OCI-LY7 (cell line): ENCODE data around the gene KLF11. TPM values are rescaled to one million over a fixed set of nuclear protein-coding genes. Genes with fewer than 3 reads are reported as not detected.
"Not testable (repeated sequence)": the region's sequence is repeated elsewhere in the genome, so short reads cannot be mapped to it uniquely, and the experiment has no call there.

Experiments
- BruUV-seq: library from RNA; stranded (reverse); fragments of 400-500 nt; replicated peaks from 2 replicates; lab custom pipeline; 2021; lab: Mats Ljungman, UMichigan
- CTCF ChIA-PET: fragments of 300-600 bp; sonication (Branson Sonifier 250); formaldehyde crosslinking; loops from one replicate; lab custom pipeline; 2022; ENCODE audit warnings: antibody characterized with exemption; ENCODE audit not compliant: unreplicated experiment; lab: Charles Lee
- POLR2A ChIA-PET: fragments of 300-600 bp; sonication (Branson Sonifier 250); formaldehyde crosslinking; loops from one replicate; lab custom pipeline; 2022; ENCODE audit warnings: antibody characterized with exemption; lab: Charles Lee
- DNase-seq: peaks from one replicate; pipeline ENCODE4 v3.0.0-alpha.2; 2015; ENCODE audit warnings: low spot score
- H2AFZ ChIP-seq: fragments of 200-600 bp; sonication (generic), shearing (Covaris generic); 2 replicates; pipeline ENCODE4 v1.6.1; 2014; ENCODE audit warnings: mild to moderate bottlenecking, antibody characterized with exemption, low read length, moderate library complexity
- H3K27ac ChIP-seq: fragments of 200-600 bp; sonication (generic); 2 replicates; pipeline ENCODE4 v1.5.1; 2014; ENCODE audit warnings: mixed run types, low read depth, mild to moderate bottlenecking, moderate library complexity, low read length, inconsistent platforms; ENCODE audit not compliant: poor library complexity, severe bottlenecking
- H3K36me3 ChIP-seq: fragments of 200-600 bp; sonication (generic); 2 replicates; pipeline ENCODE4 v1.6.1; 2014; ENCODE audit warnings: mild to moderate bottlenecking, antibody characterized with exemption, low read length, moderate library complexity, mixed read lengths; ENCODE audit not compliant: insufficient read depth
- H3K4me1 ChIP-seq: fragments of 200-600 bp; sonication (generic); 2 replicates; pipeline ENCODE4 v1.5.1; 2014; ENCODE audit warnings: mild to moderate bottlenecking, low read length; ENCODE audit not compliant: insufficient read depth, poor library complexity, severe bottlenecking
- H3K4me2 ChIP-seq: fragments of 200-600 bp; sonication (generic); 2 replicates; pipeline ENCODE4 v1.6.1; 2014; ENCODE audit warnings: mild to moderate bottlenecking, low read length
- H3K4me3 ChIP-seq: fragments of 200-600 bp; sonication (generic); 2 replicates; pipeline ENCODE4 v1.5.1; 2014; ENCODE audit warnings: mild to moderate bottlenecking, low read depth, low read length; ENCODE audit not compliant: poor library complexity, severe bottlenecking
- H3K79me2 ChIP-seq: fragments of 200-600 bp; sonication (generic); 2 replicates; pipeline ENCODE4 v1.6.1; 2016; ENCODE audit warnings: low read depth, mild to moderate bottlenecking, low read length, moderate library complexity, mixed read lengths; ENCODE audit not compliant: insufficient read depth
- H3K9me2 ChIP-seq: fragments of 200-600 bp; sonication (generic); 2 replicates; pipeline ENCODE4 v1.6.1; 2016; ENCODE audit warnings: mild to moderate bottlenecking, low read length, mixed read lengths; ENCODE audit not compliant: insufficient read depth
- H3K9me3 ChIP-seq: fragments of 200-600 bp; sonication (generic); 2 replicates; pipeline ENCODE4 v1.6.1; 2014; ENCODE audit warnings: mild to moderate bottlenecking, mixed run types, low read length, mixed read lengths
- H4K20me1 ChIP-seq: fragments of 200-600 bp; sonication (generic); 2 replicates; pipeline ENCODE4 v1.6.1; 2014; ENCODE audit warnings: mild to moderate bottlenecking, antibody characterized with exemption, low read length, moderate library complexity, mixed read lengths; ENCODE audit not compliant: insufficient read depth
- EZH2phosphoT487 ChIP-seq: fragments of 200-600 bp; sonication (generic); IDR thresholded peaks from 2 replicates; pipeline ENCODE4 v1.6.1; 2018; ENCODE audit warnings: low read depth, borderline replicate concordance, mild to moderate bottlenecking, mixed run types, antibody characterized with exemption, low read length, moderate library complexity, mixed read lengths
- intact Hi-C: fragments of 100-400 bp; cut with micrococcal nuclease; formaldehyde crosslinking; loops from one replicate; pipeline ENCODE4 v1.10.0; 2022; ENCODE audit not compliant: unreplicated experiment
- total RNA-seq, 2 experiments: library from RNA; depleted of rRNA in 1 of 2; stranded (reverse); fragments of >200 nt in 1 of 2; shearing (Covaris generic) in 1 of 2; gene quantifications; 2 replicates each; pipeline ENCODE4 v1.2.3, GENCODE V29; 2014 to 2022
- TF ChIP-seq, protein P1 (sequence below): fragments of 200-600 bp; sonication (generic); conservative IDR thresholded peaks from 2 replicates; pipeline ENCODE4 v1.5.1; 2014; ENCODE audit warnings: mild to moderate bottlenecking, antibody characterized with exemption, low read length, moderate library complexity, mixed read lengths

The KLF11 gene
- total RNA-seq, 2 experiments from 2014 or later, result 6.5 to 14.9 TPM

DNA sequence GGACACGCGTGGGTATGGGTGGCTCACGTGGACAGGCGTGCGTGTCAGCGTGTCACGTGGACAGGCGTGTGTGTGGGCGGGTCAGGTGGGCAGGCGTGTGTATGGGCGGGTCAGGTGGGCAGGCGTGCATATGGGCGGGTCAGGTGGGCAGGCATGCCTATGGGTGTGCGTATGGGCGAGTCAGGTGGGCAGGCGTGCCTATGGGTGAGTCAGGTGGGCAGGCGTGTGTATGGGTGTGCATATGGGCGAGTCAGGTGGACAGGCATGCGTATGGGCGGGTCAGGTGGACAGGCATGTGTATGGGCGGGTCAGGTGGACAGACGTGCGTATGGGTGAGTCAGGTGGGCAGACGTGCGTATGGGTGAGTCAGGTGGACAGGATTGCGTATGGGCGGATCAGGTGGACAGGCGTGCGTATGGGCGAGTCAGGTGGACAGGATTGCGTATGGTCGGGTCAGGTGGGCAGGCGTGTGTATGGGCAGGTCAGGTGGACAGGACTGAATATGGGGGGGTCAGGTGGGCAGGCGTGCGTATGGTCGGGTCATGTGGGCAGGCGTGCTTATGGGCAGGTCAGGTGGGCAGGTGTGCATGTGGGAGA is 30.9 kb upstream of the KLF11 start:
- H2AFZ ChIP-seq, intact Hi-C loops, H4K20me1 ChIP-seq, H3K36me3 ChIP-seq, H3K4me3 ChIP-seq, BruUV-seq, H3K4me2 ChIP-seq, H3K79me2 ChIP-seq, POLR2A ChIA-PET, H3K4me1 ChIP-seq, DNase-seq, CTCF ChIA-PET, H3K27ac ChIP-seq, H3K9me2 ChIP-seq, H3K9me3 ChIP-seq: not testable (repeated sequence)

DNA sequence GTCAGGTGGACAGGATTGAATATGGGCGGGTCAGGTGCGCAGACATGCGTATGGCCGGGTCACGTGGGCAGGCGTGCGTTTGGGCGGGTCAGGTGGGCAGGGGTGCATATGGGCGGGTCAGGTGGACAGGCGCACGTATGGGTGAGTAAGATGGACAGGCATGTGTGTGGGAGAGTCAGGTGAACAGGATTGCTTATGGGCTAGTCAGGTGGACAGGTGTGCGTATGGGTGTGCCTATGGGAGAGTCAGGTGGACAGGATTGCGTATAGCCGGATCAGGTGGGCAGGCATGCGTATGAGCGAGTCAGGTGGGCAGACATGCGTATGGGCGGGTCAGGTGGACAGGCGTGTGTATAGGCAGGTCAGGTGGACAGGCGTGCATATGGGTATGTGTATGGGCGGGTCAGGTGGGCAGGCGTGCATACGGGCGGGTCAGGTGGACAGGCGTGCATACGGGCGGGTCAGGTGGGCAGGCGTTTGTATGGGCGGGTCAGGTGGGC is 30.3 kb upstream of the KLF11 start:
- ChIA-PET CTCF (no interaction called here), POLR2A (no interaction called here)
- BruUV-seq, result no TSS peak
- intact Hi-C loops, result no loop called here
- Histone ChIP-seq H3K36me3 (no peaks in the 10 kb centered on the region), H3K9me2 (no peaks in the 10 kb centered on the region), H3K4me3 (no peak overlapping the region), H2AFZ (no peak overlapping the region), H3K79me2 (no peaks in the 10 kb centered on the region), H4K20me1 (no peaks in the 10 kb centered on the region), H3K4me1 (no peaks in the 10 kb centered on the region), H3K9me3 (no peaks in the 10 kb centered on the region), H3K4me2 (no peak overlapping the region), H3K27ac (no peak overlapping the region)
- DNase-seq, result no peak
- TF ChIP-seq, protein P1, sequence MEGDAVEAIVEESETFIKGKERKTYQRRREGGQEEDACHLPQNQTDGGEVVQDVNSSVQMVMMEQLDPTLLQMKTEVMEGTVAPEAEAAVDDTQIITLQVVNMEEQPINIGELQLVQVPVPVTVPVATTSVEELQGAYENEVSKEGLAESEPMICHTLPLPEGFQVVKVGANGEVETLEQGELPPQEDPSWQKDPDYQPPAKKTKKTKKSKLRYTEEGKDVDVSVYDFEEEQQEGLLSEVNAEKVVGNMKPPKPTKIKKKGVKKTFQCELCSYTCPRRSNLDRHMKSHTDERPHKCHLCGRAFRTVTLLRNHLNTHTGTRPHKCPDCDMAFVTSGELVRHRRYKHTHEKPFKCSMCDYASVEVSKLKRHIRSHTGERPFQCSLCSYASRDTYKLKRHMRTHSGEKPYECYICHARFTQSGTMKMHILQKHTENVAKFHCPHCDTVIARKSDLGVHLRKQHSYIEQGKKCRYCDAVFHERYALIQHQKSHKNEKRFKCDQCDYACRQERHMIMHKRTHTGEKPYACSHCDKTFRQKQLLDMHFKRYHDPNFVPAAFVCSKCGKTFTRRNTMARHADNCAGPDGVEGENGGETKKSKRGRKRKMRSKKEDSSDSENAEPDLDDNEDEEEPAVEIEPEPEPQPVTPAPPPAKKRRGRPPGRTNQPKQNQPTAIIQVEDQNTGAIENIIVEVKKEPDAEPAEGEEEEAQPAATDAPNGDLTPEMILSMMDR, result no peak
- TF ChIP-seq EZH2phosphoT487, result no peak

DNA sequence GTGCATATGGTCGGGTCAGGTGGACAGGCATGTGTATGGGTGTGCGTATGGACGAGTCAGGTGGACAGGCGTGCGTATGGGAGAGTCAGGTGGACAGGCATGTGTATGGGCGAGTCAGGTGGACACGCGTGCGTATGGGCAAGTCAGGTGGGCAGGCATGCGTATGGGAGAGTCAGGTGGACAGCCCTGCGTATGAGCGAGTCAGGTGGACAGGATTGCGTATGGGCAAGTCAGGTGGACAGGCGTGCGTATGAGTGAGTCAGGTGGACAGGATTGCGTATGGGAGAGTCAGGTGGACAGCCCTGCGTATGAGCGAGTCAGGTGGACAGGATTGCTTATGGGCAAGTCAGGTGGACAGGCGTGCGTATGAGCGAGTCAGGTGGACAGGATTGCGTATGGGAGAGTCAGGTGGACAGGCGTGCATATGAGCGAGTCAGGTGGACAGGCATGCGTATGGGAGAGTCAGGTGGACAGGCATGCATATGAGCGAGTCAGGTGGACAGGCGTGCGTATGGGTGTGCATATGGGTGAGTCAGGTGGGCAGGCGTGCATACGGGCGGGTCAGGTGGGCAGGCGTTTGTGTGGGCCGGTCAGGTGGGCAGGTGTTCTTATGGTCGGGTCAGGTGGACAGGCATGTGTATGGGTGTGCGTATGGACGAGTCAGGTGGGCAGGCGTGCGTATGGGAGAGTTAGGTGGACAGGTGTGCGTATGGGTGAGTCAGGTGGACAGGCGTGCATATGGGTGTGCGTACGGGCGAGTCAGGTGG is 29.5 kb upstream of the KLF11 start:
- intact Hi-C loops, H3K27ac ChIP-seq, CTCF ChIA-PET, H3K4me2 ChIP-seq, POLR2A ChIA-PET, H3K9me3 ChIP-seq, H3K79me2 ChIP-seq, H4K20me1 ChIP-seq, DNase-seq, BruUV-seq, H3K9me2 ChIP-seq, H3K36me3 ChIP-seq, H2AFZ ChIP-seq, H3K4me1 ChIP-seq, H3K4me3 ChIP-seq: not testable (repeated sequence)
